HepG2 (cell line): Measurements from ENCODE around the gene FGFR3. TPM values are rescaled to one million over a fixed set of nuclear protein-coding genes. Genes with fewer than 3 reads are reported as not detected.

Experiments used
- AKAP8 ChIP-seq: sonication (generic); formaldehyde crosslinking; IDR thresholded peaks from 2 replicates; pipeline ENCODE4 v1.5.1; 2020; ENCODE audit warnings: mild to moderate bottlenecking, missing genetic modification reagents
- ESRRA ChIP-seq: sonication (generic); formaldehyde crosslinking; IDR thresholded peaks from 2 replicates; pipeline ENCODE4 v1.5.1; 2020; ENCODE audit warnings: mild to moderate bottlenecking, low read depth, missing genetic modification reagents
- FOXA1 ChIP-seq, 2 experiments: fragments of 450-650 bp in 1 of 2; sonication (generic) in 1 of 2; formaldehyde crosslinking in 1 of 2; IDR thresholded peaks; 2 replicates each; pipeline versions ENCODE4 v1.4.0 to v1.6.1; 2016 to 2020; ENCODE audit warnings: missing genetic modification reagents in 1 of 2
- ISL2 ChIP-seq: sonication (generic); formaldehyde crosslinking; IDR thresholded peaks from 2 replicates; pipeline ENCODE4 v1.5.0; 2020; ENCODE audit warnings: missing genetic modification reagents
- KLF11 ChIP-seq: IDR thresholded peaks from 2 replicates; pipeline ENCODE4 v1.6.1; 2016; ENCODE audit warnings: missing compliant biosample characterization
- PHF5A ChIP-seq: IDR thresholded peaks from one replicate; pipeline ENCODE4 v1.6.1; 2018; ENCODE audit warnings: low read depth, missing genetic modification reagents; ENCODE audit not compliant: unreplicated experiment
- POLR2A ChIP-seq, 2 experiments: IDR thresholded peaks; 2 replicates each; pipeline ENCODE4 v1.6.1; 2011; ENCODE audit warnings: low read depth in 2 of 2, low read length in 2 of 2, mild to moderate bottlenecking in 1 of 2, moderate library complexity in 1 of 2; ENCODE audit not compliant: insufficient read depth in 1 of 2
- PRDM10 ChIP-seq: sonication (generic); formaldehyde crosslinking; IDR thresholded peaks from 2 replicates; pipeline ENCODE4 v1.4.0; 2020; ENCODE audit warnings: low read depth, missing genetic modification reagents
- PRMT3 ChIP-seq: sonication (generic); formaldehyde crosslinking; IDR thresholded peaks from 2 replicates; pipeline ENCODE4 v1.8.1; 2022; ENCODE audit warnings: low read depth, mild to moderate bottlenecking, moderate library complexity, missing genetic modification reagents, borderline replicate concordance
- RAD21 ChIP-seq: fragments of 450-650 bp; formaldehyde crosslinking; IDR thresholded peaks from 2 replicates; pipeline ENCODE4 v1.5.0; 2020; ENCODE audit warnings: mild to moderate bottlenecking
- SMAD1 ChIP-seq: sonication (generic); formaldehyde crosslinking; IDR thresholded peaks from 2 replicates; pipeline ENCODE4 v1.4.0; 2020; ENCODE audit warnings: missing genetic modification reagents, low read depth, mild to moderate bottlenecking, borderline replicate concordance
- TCF7L2 ChIP-seq: IDR thresholded peaks from 2 replicates; pipeline ENCODE4 v1.6.1; 2011; ENCODE audit warnings: mild to moderate bottlenecking, low read depth, low read length, moderate library complexity
- ZBTB25 ChIP-seq: IDR thresholded peaks from 2 replicates; pipeline ENCODE4 v1.6.1; 2018; ENCODE audit warnings: missing genetic modification reagents
- ZKSCAN5 ChIP-seq: sonication (generic); formaldehyde crosslinking; IDR thresholded peaks from 2 replicates; pipeline ENCODE4 v1.5.1; 2020; ENCODE audit warnings: mild to moderate bottlenecking, missing genetic modification reagents
- ZNF501 ChIP-seq: sonication (generic); formaldehyde crosslinking; IDR thresholded peaks from 2 replicates; pipeline ENCODE4 v1.5.1; 2020; ENCODE audit warnings: mild to moderate bottlenecking, moderate library complexity, missing genetic modification reagents
- ZNF530 ChIP-seq: sonication (generic); formaldehyde crosslinking; IDR thresholded peaks from 2 replicates; pipeline ENCODE4 v1.5.0; 2020; ENCODE audit warnings: low read depth, mild to moderate bottlenecking, missing genetic modification reagents
- ZNF572 ChIP-seq: sonication (generic); formaldehyde crosslinking; IDR thresholded peaks from 2 replicates; pipeline ENCODE4 v1.5.1; 2020; ENCODE audit warnings: mild to moderate bottlenecking, missing genetic modification reagents
- ZNF724P ChIP-seq: sonication (generic); formaldehyde crosslinking; IDR thresholded peaks from 2 replicates; pipeline ENCODE4 v1.8.0; 2022; ENCODE audit warnings: missing genetic modification reagents, borderline replicate concordance
- polyA plus RNA-seq, 8 experiments: library from polyadenylated mRNA; depleted of rRNA in 3 of 8; stranded (reverse) in 7 of 8; unstranded in 1 of 8; fragments of >200 nt; fragmentation: Illumina TruSeq in 4 of 8; extraction: Trizol in 4 of 8; gene quantifications; 2 replicates each; pipeline versions ENCODE4 v1.2.1 to v1.2.3, GENCODE V29; 2011 to 2016; ENCODE audit warnings: low read depth in 4 of 8, missing spikeins in 1 of 8, mixed read lengths in 1 of 8; ENCODE audit not compliant: insufficient read depth in 1 of 8
- total RNA-seq, 5 experiments: library from RNA; depleted of rRNA; stranded (reverse); fragments of >200 nt; fragmentation: Illumina TruSeq; extraction: Trizol; gene quantifications; 2 replicates each; pipeline ENCODE4 v1.2.3, GENCODE V29; 2016; ENCODE audit warnings: low read depth in 1 of 5
- TF ChIP-seq, protein P1 (sequence below): sonication (generic); formaldehyde crosslinking; IDR thresholded peaks from 2 replicates; pipeline ENCODE4 v1.5.1; 2020; ENCODE audit warnings: mild to moderate bottlenecking, missing genetic modification reagents, borderline replicate concordance

The FGFR3 gene
- total and polyA plus RNA-seq, 2 of the 13 experiments (the other 11 are each of a cell fraction or from before 2014, with no cell fraction given): 103 to 109 TPM

DNA sequence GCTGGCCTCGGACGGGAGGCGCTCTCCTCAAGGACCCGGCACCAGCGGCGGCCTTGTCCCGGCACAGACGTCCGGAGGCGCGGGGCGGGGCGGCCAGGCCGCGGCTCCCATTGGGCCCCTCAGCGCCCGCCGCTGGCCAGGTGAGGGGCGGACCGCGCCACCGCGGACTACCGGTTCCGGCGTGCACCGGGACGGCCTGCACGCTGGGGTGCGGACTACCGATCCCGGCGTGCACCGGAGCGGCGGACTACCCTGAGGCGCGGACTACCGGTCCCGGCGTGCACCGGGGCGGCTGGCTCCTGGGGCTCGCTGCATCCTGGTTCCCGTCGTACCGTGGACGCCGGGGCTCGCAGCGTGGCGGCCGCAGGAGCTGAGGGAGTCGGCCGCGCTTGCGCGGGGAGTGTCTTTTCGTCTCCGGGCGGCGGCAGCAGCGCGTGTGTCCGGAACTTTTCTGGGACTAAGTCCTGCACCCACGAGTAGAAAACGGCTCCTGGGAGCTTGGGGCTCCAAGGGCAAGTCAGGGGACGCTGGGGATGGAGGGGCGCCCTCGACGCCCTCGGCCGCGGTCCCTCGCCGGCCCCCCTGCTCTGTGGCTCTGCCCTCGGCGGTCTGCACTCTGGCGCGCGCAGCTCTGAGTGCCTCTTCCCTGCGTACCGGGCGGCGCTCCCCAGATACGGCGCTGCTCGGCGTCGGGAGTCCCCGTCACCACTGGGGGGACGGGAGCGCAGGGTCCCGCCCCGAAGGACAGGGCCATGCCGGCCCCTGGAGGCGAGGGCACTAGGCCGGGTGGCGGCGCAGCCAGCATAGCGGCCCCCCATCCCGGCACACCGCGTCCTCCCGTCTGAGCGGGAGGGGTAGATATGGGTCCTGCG, 63.2 kb downstream of the FGFR3 start, which contains the start of gene LETM1 (continued):
- TF ChIP-seq PRMT3 (peak; percentile 61; the same call in 1 of the 2 replicates), PHF5A (peak; percentile 30), RAD21 (CRISPR knock-in tag) (peak; percentile 55), POLR2A (IDR thresholded peaks at IDR 0.05; ENCODE audit: insufficient read depth in 1 of 2, low read depth in 2 of 2, low read length in 2 of 2) (peak in 1 of 2 experiments; percentile 58; a peak in 1 of 4 replicates), ZNF530 (CRISPR knock-in tag) (no peak), FOXA1 (IDR thresholded peaks at IDR 0.05) (no peak), FOXA1 (CRISPR knock-in tag; IDR thresholded peaks at IDR 0.05) (no peak), ESRRA (CRISPR knock-in tag) (no peak; the same call in none of the 2 replicates), ZBTB25 (peak; percentile 96), TCF7L2 (no peak), KLF11 (CRISPR knock-in tag) (no peak), ZNF572 (CRISPR knock-in tag) (peak; percentile 87; the same call in 1 of the 2 replicates), AKAP8 (no peak), SMAD1 (CRISPR knock-in tag) (peak; percentile 69; the same call in 1 of the 2 replicates), PRDM10 (no peak), ZNF724P (CRISPR knock-in tag) (peak; percentile 32; the same call in 1 of the 2 replicates), ZKSCAN5 (CRISPR knock-in tag) (no peak), ISL2 (CRISPR knock-in tag) (peak; percentile 25; the same call in 1 of the 2 replicates), ZNF501 (peak; percentile 85)
- TF ChIP-seq, protein P1, sequence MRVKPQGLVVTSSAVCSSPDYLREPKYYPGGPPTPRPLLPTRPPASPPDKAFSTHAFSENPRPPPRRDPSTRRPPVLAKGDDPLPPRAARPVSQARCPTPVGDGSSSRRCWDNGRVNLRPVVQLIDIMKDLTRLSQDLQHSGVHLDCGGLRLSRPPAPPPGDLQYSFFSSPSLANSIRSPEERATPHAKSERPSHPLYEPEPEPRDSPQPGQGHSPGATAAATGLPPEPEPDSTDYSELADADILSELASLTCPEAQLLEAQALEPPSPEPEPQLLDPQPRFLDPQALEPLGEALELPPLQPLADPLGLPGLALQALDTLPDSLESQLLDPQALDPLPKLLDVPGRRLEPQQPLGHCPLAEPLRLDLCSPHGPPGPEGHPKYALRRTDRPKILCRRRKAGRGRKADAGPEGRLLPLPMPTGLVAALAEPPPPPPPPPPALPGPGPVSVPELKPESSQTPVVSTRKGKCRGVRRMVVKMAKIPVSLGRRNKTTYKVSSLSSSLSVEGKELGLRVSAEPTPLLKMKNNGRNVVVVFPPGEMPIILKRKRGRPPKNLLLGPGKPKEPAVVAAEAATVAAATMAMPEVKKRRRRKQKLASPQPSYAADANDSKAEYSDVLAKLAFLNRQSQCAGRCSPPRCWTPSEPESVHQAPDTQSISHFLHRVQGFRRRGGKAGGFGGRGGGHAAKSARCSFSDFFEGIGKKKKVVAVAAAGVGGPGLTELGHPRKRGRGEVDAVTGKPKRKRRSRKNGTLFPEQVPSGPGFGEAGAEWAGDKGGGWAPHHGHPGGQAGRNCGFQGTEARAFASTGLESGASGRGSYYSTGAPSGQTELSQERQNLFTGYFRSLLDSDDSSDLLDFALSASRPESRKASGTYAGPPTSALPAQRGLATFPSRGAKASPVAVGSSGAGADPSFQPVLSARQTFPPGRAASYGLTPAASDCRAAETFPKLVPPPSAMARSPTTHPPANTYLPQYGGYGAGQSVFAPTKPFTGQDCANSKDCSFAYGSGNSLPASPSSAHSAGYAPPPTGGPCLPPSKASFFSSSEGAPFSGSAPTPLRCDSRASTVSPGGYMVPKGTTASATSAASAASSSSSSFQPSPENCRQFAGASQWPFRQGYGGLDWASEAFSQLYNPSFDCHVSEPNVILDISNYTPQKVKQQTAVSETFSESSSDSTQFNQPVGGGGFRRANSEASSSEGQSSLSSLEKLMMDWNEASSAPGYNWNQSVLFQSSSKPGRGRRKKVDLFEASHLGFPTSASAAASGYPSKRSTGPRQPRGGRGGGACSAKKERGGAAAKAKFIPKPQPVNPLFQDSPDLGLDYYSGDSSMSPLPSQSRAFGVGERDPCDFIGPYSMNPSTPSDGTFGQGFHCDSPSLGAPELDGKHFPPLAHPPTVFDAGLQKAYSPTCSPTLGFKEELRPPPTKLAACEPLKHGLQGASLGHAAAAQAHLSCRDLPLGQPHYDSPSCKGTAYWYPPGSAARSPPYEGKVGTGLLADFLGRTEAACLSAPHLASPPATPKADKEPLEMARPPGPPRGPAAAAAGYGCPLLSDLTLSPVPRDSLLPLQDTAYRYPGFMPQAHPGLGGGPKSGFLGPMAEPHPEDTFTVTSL (CRISPR knock-in tag): 0 out of 2 replicates have a peak, but pooled peaks have one; percentile 53
